Psoas muscle (tissue), 8 donors: ENCODE measurements around the gene CMBL. TPM values are rescaled to one million over a fixed set of nuclear protein-coding genes. Genes with fewer than 3 reads are reported as not detected.
A peak's percentile ranks its signal among the peaks of the same experiment; 100 is the strongest.

Experiments used
- ATAC-seq, 4 donors: fragments of 200-7000 bp; cut with Tn5 transposase; one replicate each; pipeline ENCODE4 v1.9.1; 2020; ENCODE audit warnings: moderate library complexity in 3 of 4, mild to moderate bottlenecking in 2 of 4
- DNase-seq, 2 donors: peaks; one replicate each; pipeline ENCODE4 v3.0.0-alpha.2; 2020
- H3K27ac ChIP-seq: fragments of 200-600 bp; one replicate; pipeline ENCODE4 v1.8.0; 2022
- H3K27me3 ChIP-seq, 3 donors: fragments of 200-600 bp in 1 of 3; one replicate each; pipeline versions ENCODE4 v1.6.1 to v1.8.0; 2013 to 2022; ENCODE audit warnings: low read length in 2 of 3, mild to moderate bottlenecking in 2 of 3, moderate library complexity in 1 of 3; ENCODE audit not compliant: insufficient read depth in 3 of 3
- H3K36me3 ChIP-seq, 2 donors: fragments of 200-600 bp in 1 of 2; one replicate each; pipeline versions ENCODE4 v1.6.1 to v1.8.0; 2013 to 2022; ENCODE audit warnings: low read depth in 1 of 2, mild to moderate bottlenecking in 1 of 2, moderate library complexity in 1 of 2; ENCODE audit not compliant: insufficient read depth in 1 of 2
- H3K4me1 ChIP-seq: fragments of 200-600 bp; one replicate; pipeline ENCODE4 v1.8.0; 2022
- H3K4me3 ChIP-seq: fragments of 200-600 bp; one replicate; pipeline ENCODE4 v1.8.0; 2022; ENCODE audit warnings: mild to moderate bottlenecking
- H3K9me3 ChIP-seq: fragments of 200-600 bp; one replicate; pipeline ENCODE4 v1.8.0; 2022
- WGBS, 3 donors: extraction: QIAGEN DNeasy Blood & Tissue Kit; methylation state at CpG; one replicate each; pipeline versions ENCODE4 v1.1.6 to v1.1.7; 2013; 5-methylcytosine and 5-hydroxymethylcytosine counted together
- intact Hi-C, 2 donors: fragments of 100-400 bp; cut with DNase I; formaldehyde crosslinking; loops; one replicate each; pipeline versions ENCODE4 v1.11.0 to v1.14.2; 2022
- polyA plus RNA-seq, 3 donors: library from polyadenylated mRNA; stranded (reverse); fragments of 200-250 nt; gene quantifications; one replicate each; pipeline ENCODE4 v1.2.3, GENCODE V29; 2013
- total RNA-seq, 4 donors: library from RNA; stranded (reverse); fragmentation: NEBNext Ultra II Directional in 2 of 4; extraction: Animal tissue kit (Norgen Biotek cat#: 25700) in 2 of 4; gene quantifications; one replicate each; pipeline versions ENCODE4 v1.2.1 to v1.2.4, GENCODE V29; 2021 to 2023
- TF ChIP-seq, protein P1 (sequence below): fragments of 200-600 bp; IDR thresholded peaks from one replicate; pipeline ENCODE4 v1.8.0; 2022; ENCODE audit warnings: antibody characterized with exemption
- donor health status: healthy with polysubstance abuse.
- donor health status: DM: no; HTN: no; CAD: no; lungs with moderate emphysema.
- donor health status: Bipolar disorder and iron deficiency.
- donor health status: healthy.
- donor health status: DM: yes; HTN: yes; CAD: no.
- donor health status: DM: no; HTN: no; CAD: no.
- donor health status: DM: no; HTN: no; CAD: no.
- donor health status: DM: yes; HTN: yes; CAD: no.

The CMBL gene
- total and polyA plus RNA-seq, 7 donors, result 9.4 to 243 (median 55.7) TPM

DNA sequence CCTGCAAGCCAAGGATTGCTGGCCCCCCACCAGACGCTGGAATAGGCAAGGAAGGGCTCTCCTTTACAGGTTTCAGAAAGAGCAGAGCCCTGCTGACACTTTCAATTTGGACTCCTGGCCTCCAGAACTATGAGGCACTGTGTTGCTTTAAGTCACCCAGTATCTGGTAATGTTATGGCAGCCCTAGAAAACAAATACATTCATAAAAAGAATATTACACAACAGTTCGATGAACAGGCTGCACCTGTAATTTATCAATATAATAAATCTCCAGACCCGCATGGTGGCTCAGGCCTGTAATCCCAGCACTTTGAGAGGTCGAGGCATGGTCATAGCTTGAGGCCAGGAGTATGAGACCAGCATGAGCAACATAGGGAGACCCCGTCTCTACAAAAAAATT lies 7.5 kb downstream of the CMBL start:
- Histone ChIP-seq H3K27me3 (no peaks in the 10 kb centered on the region), H3K4me3 (no peak overlapping the region), H3K9me3 (no peaks in the 10 kb centered on the region), H3K4me1 (peaks cover 38% of the 10 kb centered on the region), H3K27ac (peak overlapping the region; percentile 92), H3K36me3 (peaks cover 0 to 11% of the 10 kb centered on the region in 2 donors)
- intact Hi-C loops, result no loop called here
- 87 to 94% (median 89%) methylated on average over 5 of the region's 5 CpGs for WGBS, 3 donors
- TF ChIP-seq, protein P1, sequence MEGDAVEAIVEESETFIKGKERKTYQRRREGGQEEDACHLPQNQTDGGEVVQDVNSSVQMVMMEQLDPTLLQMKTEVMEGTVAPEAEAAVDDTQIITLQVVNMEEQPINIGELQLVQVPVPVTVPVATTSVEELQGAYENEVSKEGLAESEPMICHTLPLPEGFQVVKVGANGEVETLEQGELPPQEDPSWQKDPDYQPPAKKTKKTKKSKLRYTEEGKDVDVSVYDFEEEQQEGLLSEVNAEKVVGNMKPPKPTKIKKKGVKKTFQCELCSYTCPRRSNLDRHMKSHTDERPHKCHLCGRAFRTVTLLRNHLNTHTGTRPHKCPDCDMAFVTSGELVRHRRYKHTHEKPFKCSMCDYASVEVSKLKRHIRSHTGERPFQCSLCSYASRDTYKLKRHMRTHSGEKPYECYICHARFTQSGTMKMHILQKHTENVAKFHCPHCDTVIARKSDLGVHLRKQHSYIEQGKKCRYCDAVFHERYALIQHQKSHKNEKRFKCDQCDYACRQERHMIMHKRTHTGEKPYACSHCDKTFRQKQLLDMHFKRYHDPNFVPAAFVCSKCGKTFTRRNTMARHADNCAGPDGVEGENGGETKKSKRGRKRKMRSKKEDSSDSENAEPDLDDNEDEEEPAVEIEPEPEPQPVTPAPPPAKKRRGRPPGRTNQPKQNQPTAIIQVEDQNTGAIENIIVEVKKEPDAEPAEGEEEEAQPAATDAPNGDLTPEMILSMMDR, result no peak
- ATAC-seq, result no peak
- no peak for DNase-seq

DNA sequence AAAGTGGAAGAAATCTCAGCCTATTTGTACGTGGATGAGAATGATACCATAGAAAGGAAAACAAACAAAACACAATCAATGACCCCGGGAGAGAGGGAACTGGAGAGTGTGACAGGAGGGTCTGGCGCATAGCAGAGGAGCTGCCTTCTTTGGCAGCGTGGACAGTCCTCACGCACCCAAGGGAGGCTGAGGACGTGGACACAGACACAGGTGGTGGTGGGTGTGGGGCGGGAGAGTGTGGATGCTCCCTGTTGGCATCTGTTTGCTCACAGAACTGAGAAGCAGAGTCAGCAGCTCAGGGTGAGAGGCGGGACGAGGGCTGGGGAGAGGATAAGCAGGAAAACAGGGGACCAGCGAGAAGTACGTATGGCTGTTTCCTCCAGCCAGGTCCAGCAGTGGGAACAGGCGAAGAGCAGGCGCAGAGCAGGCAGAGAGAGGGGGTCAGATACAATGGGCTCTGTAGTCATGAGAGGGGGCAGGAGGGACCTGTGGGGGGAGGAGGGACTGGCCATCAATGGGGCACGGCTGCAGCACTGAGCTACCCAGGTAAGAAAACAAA lies 10.0 kb downstream of the CMBL start:
- Histone ChIP-seq H3K27me3 (no peaks in the 10 kb centered on the region), H3K4me3 (no peak overlapping the region), H3K9me3 (no peaks in the 10 kb centered on the region), H3K4me1 (peaks cover 14% of the 10 kb centered on the region), H3K27ac (peak overlapping the region; percentile 54), H3K36me3 (peaks cover 0 to 11% of the 10 kb centered on the region in 2 donors)
- intact Hi-C loops, result no loop called here
- TF ChIP-seq, protein P1, result no peak
- WGBS, 3 donors, result 62 to 72% (median 70%) methylated on average over 14 of the region's 14 CpGs
- no peak for DNase-seq
- ATAC-seq, result no peak

DNA sequence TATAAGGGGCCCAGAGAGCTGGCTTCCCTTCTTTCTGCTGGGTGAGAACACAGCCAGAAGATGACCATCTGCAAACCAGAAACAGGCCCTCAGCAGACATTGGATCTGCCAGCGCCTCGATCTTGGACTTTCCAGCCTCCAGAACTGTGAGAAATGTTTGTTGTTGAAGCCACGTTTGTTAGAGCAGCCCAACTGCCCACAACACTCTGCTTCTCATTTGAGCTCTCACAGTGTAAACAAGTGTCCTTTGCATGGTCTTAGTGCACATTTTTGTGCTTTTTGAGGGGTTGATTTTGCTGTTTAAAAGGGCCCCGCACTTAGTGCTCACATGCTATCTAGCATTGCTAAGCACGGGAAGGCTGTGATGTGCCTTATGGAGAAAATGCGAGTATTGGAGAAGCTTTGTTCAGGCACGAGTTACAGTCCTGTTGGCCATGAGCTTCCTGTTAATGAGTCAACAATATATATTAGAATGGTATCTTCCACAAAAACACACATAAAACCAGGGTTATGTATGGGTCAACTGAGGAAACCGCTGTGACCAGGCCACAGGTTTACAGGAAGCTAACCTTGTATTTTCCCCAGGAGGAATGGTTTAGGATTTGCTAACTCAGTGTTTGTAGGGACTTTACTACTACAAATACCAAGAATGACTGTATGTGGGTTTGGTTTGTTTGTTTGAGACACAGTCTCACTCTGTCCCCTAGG lies 11.9 kb downstream of the CMBL start:
- H3K36me3 ChIP-seq, result peaks cover 0 to 11% of the 10 kb centered on the region in 2 donors
- H3K27me3 ChIP-seq, result no peaks in the 10 kb centered on the region
- peaks cover 8% of the 10 kb centered on the region for H3K4me1 ChIP-seq
- no peak for ATAC-seq
- no peak overlapping the region for H3K4me3 ChIP-seq
- H3K27ac ChIP-seq, result peak overlapping the region; percentile 54
- intact Hi-C loops, result no loop called here
- WGBS, 3 donors, result 78 to 98% (median 86%) methylated on average over 8 of the region's 8 CpGs
- H3K9me3 ChIP-seq, result no peaks in the 10 kb centered on the region
- TF ChIP-seq, protein P1, result no peak
- no peak for DNase-seq

DNA sequence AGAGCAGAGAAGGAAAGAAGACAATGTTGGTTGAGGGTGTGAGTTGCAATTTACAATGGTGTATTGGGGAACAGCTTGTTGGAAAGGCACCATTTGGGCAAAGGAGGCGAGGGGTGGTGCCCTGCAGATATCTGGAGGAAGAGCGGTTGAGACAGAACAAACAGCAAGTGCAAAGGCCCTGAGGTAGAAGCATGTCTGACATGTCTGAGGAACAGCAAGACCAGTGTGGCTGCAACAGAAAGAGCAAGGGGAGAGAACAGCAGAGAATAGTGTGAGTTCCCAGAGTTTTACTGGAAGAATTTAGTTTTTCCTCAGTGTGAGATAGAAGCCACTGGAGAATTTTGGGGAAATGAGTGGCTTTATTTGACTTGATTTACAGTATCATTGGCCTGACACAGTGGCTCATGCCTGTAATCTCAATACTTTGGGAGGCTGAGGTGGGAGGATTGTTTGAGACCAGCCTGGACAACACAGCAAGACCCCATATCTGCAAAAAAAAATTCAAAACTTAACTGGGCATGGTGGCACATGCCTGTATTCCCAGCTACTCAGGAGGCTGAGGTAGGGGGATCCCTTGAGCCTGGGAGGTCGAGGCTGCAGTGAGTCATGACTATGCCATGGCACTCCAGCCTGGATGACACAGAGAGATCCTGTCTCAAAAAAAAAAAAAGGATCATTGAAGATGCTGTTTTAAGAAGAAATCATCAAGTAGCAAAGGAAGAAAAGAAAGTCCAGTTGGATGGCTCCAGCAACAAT lies 13.6 kb downstream of the CMBL start:
- ATAC-seq (no peak), DNase-seq (no peak)
- WGBS, 3 donors, result 89 to 95% (median 90%) methylated on average over 3 of the region's 3 CpGs
- H3K4me1 ChIP-seq, result peaks cover 8% of the 10 kb centered on the region
- intact Hi-C loops, result no loop called here
- H3K4me3 ChIP-seq, result no peak overlapping the region
- no peaks in the 10 kb centered on the region for H3K36me3 ChIP-seq
- no peaks in the 10 kb centered on the region for H3K9me3 ChIP-seq
- TF ChIP-seq, protein P1, result no peak
- no peaks in the 10 kb centered on the region for H3K27me3 ChIP-seq
- H3K27ac ChIP-seq, result peak overlapping the region; percentile 59
